ENCODE results near the gene RSAD2.
"Not testable (repeated sequence)": the region's sequence is repeated elsewhere in the genome, so short reads cannot be mapped to it uniquely, and the experiment has no call there.

RSAD2 gene

GRCh38 chr2:6864923-6865345 lies 12.6 kb upstream of the RSAD2 start:
- DNase-seq: no peak

- peak; percentile 59 to 80 for DNase-seq
Measured at GRCh38 chr2:6865346-6866274, 12.0 kb upstream of the RSAD2 start, which contains the start of gene CMPK2. Gene CMPK2, minus strand, starts transcription at chr2:6865907. Its CDS starts 211 bp downstream, at chr2:6865696.

GRCh38 chr2:6866275-6866671 lies 11.3 kb upstream of the RSAD2 start:
- DNase-seq: peak; percentile 35 to 54

- DNase-seq: no peak
Measured at GRCh38 chr2:6866982-6867381, 10.6 kb upstream of the RSAD2 start.

- no peak for DNase-seq
Measured at GRCh38 chr2:6872394-6872793, 5.2 kb upstream of the RSAD2 start.

DNA sequence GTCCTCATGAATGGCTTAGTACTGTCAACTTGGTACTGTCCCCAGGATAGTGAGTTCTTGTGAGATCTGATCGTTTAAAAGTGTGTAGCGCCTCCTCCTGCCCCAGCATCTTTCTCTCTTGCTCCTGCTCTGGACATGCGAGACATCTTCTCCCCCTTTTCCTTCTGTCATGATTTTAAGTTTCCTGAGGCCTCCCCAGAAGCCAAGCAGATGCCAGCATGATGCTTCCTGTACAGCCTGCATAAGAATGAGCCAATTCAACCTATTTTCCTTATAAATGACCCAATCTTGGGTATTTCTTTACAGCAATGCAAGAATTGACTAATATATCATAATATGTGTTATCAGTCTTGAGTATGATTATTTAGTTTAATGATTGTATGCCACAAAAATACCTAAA lies 3.5 kb upstream of the RSAD2 start:
- DNase-seq: no peak

GRCh38 chr2:6876309-6876708 lies 1.3 kb upstream of the RSAD2 start:
- no peak for DNase-seq

DNA sequence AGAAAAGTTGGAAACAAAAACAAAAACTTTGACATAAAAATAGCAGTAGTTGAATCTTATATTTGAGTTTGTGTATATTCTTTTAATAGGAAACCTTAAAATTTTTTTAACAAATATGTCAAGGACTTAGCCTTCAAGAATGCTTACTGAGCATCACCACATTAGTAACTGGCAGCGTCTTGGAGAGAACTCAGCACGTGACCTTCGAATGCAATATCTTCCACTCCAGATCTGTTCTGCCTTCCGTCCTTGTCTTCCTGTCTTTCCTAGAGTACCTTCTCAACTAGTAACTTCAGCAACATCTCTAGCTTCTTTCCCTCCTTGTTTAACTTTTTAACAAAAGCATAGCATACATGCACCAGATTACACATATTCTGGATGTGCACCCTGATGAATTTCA lies 972 bp downstream of the RSAD2 start:
- DNase-seq: no peak

- no peak for DNase-seq
Measured at GRCh38 chr2:6879011-6879410, 1.4 kb downstream of the RSAD2 start.

- no peak for DNase-seq
Measured at GRCh38 chr2:6880200-6880733, 2.7 kb downstream of the RSAD2 start.

DNA sequence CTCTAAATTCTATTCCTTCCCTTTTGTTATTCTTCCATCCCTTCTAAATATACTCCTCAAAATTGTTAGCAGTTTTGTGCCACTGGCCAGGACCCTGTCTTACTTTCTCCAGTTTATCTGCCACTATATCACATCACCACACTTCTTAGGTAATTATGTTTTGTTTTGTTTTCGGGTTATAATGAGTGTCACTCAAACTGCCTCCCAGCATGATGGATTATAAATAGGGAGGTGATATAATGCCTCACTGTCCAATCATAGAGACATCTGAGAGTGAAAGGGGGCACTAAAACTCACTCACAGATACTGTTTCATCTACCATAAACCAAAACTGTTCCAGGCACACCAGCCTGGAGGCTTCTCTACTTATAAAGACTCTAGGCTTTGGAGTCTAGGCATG lies 3.5 kb downstream of the RSAD2 start:
- DNase-seq: no peak

DNA sequence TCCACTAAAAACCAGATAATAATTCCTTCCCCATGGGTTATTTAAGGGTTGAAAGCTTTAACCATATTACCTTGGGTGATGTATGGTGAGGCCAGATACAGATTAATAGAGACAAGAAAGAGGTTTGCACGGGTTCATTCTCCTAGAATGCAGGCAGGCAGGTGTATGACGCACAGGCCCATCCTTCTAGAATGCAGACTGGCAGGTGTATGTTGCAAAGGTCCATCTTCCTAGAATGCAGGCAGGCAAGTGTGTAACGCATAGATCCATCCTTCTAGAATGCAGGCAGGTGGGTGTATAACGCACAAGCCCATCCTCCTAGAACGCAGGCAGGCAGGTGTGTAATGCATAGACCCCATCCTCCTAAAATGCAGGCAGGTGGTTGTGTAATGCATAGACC lies 3.9 kb downstream of the RSAD2 start:
- no peak for DNase-seq

GRCh38 chr2:6883448-6884122 lies 6.0 kb downstream of the RSAD2 start:
- no peak for DNase-seq

GRCh38 chr2:6885551-6885950 lies 8.0 kb downstream of the RSAD2 start:
- DNase-seq: no peak

DNA sequence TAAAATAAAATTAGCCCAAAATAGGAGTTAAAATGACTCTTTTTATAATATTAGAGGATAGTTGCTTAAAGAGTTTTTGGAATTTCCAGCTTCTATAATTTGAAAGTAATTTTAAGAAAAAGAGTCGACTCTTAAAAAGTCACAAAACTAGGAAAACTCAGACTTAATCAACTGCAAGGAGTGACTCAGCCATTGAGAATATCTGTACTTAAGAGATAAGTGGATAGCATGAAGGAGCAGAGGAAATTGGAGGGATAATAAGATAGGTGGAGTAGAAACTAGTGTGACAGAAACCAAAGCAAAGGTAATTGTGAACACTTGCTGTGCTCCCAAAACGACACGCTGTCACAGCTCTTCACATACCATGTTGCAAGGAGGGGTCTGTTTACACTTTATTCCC lies 8.4 kb downstream of the RSAD2 start:
- no peak for DNase-seq

- DNase-seq: no peak
Measured at GRCh38 chr2:6887751-6888192, 10.2 kb downstream of the RSAD2 start.

DNA sequence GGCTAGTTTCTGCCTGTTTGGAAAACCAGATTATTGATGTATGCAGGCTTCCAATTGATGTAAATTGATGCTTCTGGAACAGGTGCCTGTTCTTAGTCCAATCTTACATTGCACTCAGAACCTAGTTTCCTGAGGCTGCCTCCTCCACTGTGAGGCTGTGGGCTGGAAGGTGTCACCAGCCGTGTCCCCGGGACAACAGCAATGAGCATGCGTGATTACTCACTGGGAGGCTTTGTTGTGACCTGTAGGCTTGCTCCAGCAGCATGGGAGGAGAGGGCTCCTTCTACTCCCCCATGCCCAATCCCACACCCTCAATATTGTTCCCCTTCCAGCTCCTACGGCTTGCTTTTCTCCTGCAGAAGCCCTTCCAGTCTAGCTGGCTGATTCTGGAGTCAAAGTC lies 11.1 kb downstream of the RSAD2 start:
- no peak for DNase-seq

DNA sequence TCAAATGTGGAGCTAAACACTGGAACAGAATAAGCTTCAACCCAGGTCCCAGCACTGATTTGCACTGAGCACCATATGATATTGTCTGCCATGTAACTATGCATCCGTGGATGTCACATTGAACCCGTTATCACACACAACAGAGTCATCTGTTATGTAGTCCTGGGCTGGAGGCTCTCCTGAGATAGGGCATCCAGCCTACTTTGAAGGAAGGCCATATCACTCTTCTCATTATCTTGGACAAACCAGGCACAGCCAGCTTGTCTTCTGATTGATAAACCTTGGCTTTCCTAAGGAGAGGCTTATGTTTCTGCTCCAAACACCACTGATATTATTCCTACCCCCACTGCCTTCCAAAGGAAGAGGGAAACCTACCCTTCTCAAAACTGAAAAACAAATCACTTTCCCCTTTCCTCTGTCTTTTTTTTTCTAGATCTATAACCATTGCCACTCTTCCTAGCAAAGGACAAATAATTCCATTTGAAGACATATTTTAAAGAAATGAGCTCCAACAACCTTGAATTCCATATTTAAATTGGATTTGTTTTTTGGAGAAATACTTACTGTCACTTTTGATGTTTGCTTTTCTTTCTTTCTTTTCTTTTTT lies 16.4 kb downstream of the RSAD2 start:
- DNase-seq: no peak

DNA sequence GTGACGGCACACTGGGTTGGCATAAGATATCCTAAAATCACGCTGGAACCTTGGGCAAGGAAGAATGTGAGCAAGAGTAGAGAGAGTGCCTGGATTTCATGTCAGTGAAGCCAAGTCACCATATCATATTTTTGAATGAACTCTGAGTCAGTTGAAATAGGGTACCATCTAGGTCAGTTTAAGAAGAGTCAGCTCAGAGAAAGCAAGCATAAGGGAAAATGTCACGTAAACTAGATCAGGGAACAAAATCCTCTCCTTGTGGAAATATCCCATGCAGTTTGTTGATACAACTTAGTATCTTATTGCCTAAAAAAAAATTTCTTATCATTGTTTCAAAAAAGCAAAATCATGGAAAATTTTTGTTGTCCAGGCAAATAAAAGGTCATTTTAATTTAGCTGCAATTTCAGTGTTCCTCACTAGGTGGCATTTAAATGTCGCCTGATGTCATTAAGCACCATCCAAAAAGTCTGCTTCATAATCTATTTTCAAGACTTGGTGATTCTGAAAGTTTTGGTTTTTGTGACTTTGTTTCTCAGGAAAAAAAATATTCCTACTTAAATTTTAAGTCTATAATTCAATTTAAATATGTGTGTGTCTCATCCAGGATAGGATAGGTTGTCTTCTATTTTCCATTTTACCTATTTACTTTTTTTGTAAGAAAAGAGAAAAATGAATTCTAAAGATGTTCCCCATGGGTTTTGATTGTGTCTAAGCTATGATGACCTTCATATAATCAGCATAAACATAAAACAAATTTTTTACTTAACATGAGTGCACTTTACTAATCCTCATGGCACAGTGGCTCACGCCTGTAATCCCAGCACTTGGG lies 19.6 kb downstream of the RSAD2 start:
- DNase-seq: peak; percentile 47 to 49

DNA sequence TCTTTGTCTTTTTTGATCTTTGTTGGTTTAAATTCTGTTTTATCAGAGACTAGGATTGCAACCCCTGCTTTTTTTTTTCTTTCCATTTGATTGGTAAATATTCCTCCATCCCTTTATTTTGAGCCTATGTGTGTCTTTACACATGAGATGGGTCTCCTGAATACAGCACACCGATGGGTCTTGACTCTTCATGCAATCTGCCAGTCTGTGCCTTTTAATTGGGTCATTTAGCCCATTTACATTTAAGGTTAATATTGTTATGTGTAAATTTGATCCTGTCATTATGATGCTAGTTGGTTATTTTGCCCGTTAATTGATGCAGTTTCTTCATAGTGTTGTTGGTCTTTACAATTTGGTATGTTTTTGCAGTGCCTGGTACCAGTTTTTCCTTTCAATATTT lies 25.0 kb downstream of the RSAD2 start:
- not testable (repeated sequence) for DNase-seq

DNA sequence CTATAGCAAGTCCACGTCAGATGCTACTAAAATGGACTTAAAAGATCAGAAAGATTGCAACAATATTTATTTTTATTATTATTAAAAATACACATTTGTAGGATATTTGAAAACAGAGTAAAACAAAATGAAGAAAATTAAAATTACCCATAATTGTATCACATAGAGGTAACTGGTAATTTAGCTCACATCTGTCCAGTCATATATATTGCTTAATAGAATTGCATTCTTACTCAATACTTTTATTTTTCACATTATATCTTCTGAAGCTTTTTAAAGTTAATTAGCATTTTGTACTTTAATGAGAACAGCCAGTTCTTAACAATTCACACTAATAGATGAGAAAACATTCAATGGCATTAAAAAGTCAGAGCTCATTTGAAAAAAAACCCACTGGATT lies 28.1 kb downstream of the RSAD2 start:
- DNase-seq: no peak

DNA sequence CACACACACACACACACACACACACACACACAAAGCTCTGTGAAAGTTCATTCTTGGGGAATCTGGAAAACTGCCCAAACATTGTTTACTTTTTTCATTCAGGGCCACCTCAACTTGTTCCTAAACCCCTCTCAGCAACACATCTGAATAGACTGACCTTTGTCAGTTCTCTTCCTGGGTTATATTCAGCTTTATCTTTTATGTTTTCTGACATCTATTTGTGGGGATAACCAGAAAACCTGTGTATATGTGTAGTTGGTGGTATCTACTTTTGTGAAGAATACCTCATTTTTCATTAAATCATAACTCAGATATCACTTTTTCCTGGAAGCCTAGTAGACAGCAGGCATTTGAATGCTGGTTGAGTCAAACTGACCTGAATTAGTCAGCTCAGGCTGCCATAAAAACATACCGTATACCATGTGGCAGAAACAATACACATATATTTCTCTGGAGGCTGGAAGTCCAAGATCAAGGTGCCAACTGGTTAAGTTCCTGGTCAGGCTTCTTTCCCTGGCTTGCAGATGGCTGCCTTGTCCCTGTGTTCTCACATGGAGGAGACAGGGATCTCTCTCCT lies 28.7 kb downstream of the RSAD2 start:
- DNase-seq: no peak

Data from SHP77 (cell line).